ENCODE data around the gene TANC1.

- TF ChIP-seq CTCF (IDR thresholded peaks at IDR 0.05; ENCODE audit: poor library complexity, severe bottlenecking) (no peak), POLR2AphosphoS5 (IDR thresholded peaks at IDR 0.05) (no peak), REST (IDR thresholded peaks at IDR 0.05; ENCODE audit: borderline replicate concordance) (no peak), EZH2 (IDR thresholded peaks at IDR 0.05; ENCODE audit: borderline replicate concordance, insufficient read depth, low read length, poor library complexity, severe bottlenecking) (no peak)
Observed at GRCh38 chr2:159165048-159165447, 196.6 kb downstream of the TANC1 start.

Data from neural cell (in vitro differentiated cells).